ENCODE data around the gene PIAS4.

Gene PIAS4

GRCh38 chr19:4057931-4058692, 50.6 kb downstream of the PIAS4 start (continued):
- TF ChIP-seq ZNF280D (tag by site-specific recombination; IDR thresholded peaks at IDR 0.05) (peak; percentile 54; the same call in 1 of the 2 replicates), INSM2 (tag by site-specific recombination; IDR thresholded peaks at IDR 0.05) (0 out of 2 replicates have a peak, but pooled peaks have one; percentile 25), ZNF221 (tag by site-specific recombination; IDR thresholded peaks at IDR 0.05; ENCODE audit: borderline replicate concordance) (no peak), REPIN1 (tag by site-specific recombination; IDR thresholded peaks at IDR 0.05; ENCODE audit: low read depth) (no peak), ZNF366 (tag by site-specific recombination; conservative IDR thresholded peaks at IDR 0.05) (no peak), ZFHX2 (tag by site-specific recombination; conservative IDR thresholded peaks at IDR 0.05) (peak; percentile 85), PATZ1 (tag by site-specific recombination; IDR thresholded peaks at IDR 0.05) (no peak; the same call in none of the 2 replicates), SP2 (tag by site-specific recombination; IDR thresholded peaks at IDR 0.05) (peak; percentile 48; the same call in 1 of the 2 replicates), ZBTB10 (tag by site-specific recombination; IDR thresholded peaks at IDR 0.05) (no peak; the same call in 1 of the 2 replicates), ZNF626 (tag by site-specific recombination; IDR thresholded peaks at IDR 0.05) (no peak), ZFP3 (tag by site-specific recombination; IDR thresholded peaks at IDR 0.05; ENCODE audit: low read depth) (no peak), ZNF324 (tag by site-specific recombination; IDR thresholded peaks at IDR 0.05) (0 out of 2 replicates have a peak, but pooled peaks have one; percentile 63), ZNF174 (tag by site-specific recombination; IDR thresholded peaks at IDR 0.05) (no peak), ZNF514 (tag by site-specific recombination; IDR thresholded peaks at IDR 0.05) (no peak), EGR2 (tag by site-specific recombination; IDR thresholded peaks at IDR 0.05; ENCODE audit: low read depth) (peak; percentile 79), ZBTB8A (tag by site-specific recombination; IDR thresholded peaks at IDR 0.05) (0 out of 2 replicates have a peak, but pooled peaks have one; percentile 15), ZNF23 (tag by site-specific recombination; IDR thresholded peaks at IDR 0.05; ENCODE audit: borderline replicate concordance) (no peak), OSR2 (tag by site-specific recombination; IDR thresholded peaks at IDR 0.05) (no peak), KLF16 (tag by site-specific recombination; IDR thresholded peaks at IDR 0.05) (peak; percentile 53; the same call in 1 of the 2 replicates), ZNF354C (tag by site-specific recombination; IDR thresholded peaks at IDR 0.05; ENCODE audit: borderline replicate concordance, low read depth) (no peak), BCL6B (tag by site-specific recombination; IDR thresholded peaks at IDR 0.05) (no peak), SP7 (tag by site-specific recombination; IDR thresholded peaks at IDR 0.05) (peak; percentile 71), ZNF169 (tag by site-specific recombination; IDR thresholded peaks at IDR 0.05) (no peak), HIC1 (tag by site-specific recombination; IDR thresholded peaks at IDR 0.05) (peak; percentile 65; the same call in 1 of the 2 replicates)

All from HEK293 (cell line).